ENCODE data around the gene NTMT1.

- TF ChIP-seq, protein P1, sequence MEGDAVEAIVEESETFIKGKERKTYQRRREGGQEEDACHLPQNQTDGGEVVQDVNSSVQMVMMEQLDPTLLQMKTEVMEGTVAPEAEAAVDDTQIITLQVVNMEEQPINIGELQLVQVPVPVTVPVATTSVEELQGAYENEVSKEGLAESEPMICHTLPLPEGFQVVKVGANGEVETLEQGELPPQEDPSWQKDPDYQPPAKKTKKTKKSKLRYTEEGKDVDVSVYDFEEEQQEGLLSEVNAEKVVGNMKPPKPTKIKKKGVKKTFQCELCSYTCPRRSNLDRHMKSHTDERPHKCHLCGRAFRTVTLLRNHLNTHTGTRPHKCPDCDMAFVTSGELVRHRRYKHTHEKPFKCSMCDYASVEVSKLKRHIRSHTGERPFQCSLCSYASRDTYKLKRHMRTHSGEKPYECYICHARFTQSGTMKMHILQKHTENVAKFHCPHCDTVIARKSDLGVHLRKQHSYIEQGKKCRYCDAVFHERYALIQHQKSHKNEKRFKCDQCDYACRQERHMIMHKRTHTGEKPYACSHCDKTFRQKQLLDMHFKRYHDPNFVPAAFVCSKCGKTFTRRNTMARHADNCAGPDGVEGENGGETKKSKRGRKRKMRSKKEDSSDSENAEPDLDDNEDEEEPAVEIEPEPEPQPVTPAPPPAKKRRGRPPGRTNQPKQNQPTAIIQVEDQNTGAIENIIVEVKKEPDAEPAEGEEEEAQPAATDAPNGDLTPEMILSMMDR (IDR thresholded peaks at IDR 0.05) = no peak
- no peak for TF ChIP-seq POLR2A (IDR thresholded peaks at IDR 0.05)
Observed at GRCh38 chr9:129594632-129595031, 31.3 kb upstream of the NTMT1 start.
